Fibroblast of lung (primary cell): Measurements from ENCODE around the gene DOHH.

Source experiments
- CTCF ChIP-seq, 2 donors: IDR thresholded peaks in 1 of 2; conservative IDR thresholded peaks in 1 of 2; 1 replicate in 1 of 2; 2 replicates in 1 of 2; pipeline ENCODE4 v1.5.1; 2011 to 2012; ENCODE audit warnings: low read length in 2 of 2, control low read depth in 1 of 2, inconsistent platforms in 1 of 2, low read depth in 1 of 2, mild to moderate bottlenecking in 1 of 2
- EZH2 ChIP-seq: IDR thresholded peaks from 2 replicates; pipeline ENCODE4 v1.5.1; 2012; ENCODE audit warnings: low read length, control low read depth, mild to moderate bottlenecking; ENCODE audit errors: missing control alignments

GRCh38 chr19:3455393-3455955, 45.0 kb downstream of the DOHH start:
- no peak for TF ChIP-seq CTCF (conservative IDR thresholded peaks at IDR 0.05 in 1 of 2, IDR thresholded peaks at IDR 0.05 in 1 of 2; ENCODE audit: low read depth in 1 of 2, low read length in 2 of 2)
- no peak for TF ChIP-seq EZH2
